HFFc6 (cell line): ENCODE results near the gene ATF6. TPM values are rescaled to one million over a fixed set of nuclear protein-coding genes. Genes with fewer than 3 reads are reported as not detected.

Source experiments
- DNase-seq: peaks from one replicate; pipeline ENCODE4 v3.0.0-alpha.2; 2018
- H3K27ac Mint-ChIP-seq: 2 replicates; pipeline ENCODE4 v1.8.0; 2020; ENCODE audit warnings: mild to moderate bottlenecking, mixed read lengths
- H3K27me3 Mint-ChIP-seq: 2 replicates; pipeline ENCODE4 v1.8.0; 2021; ENCODE audit warnings: mild to moderate bottlenecking, moderate library complexity, mixed read lengths; ENCODE audit not compliant: insufficient read depth
- H3K36me3 Mint-ChIP-seq: 2 replicates; pipeline ENCODE4 v1.8.0; 2021; ENCODE audit warnings: low read depth, mixed read lengths
- H3K4me1 Mint-ChIP-seq: 2 replicates; pipeline ENCODE4 v1.8.0; 2020; ENCODE audit warnings: low read depth, mixed read lengths
- H3K4me3 Mint-ChIP-seq: 2 replicates; pipeline ENCODE4 v1.8.0; 2020; ENCODE audit warnings: mild to moderate bottlenecking, moderate library complexity, mixed read lengths
- H3K9me3 Mint-ChIP-seq: 2 replicates; pipeline ENCODE4 v1.8.0; 2020; ENCODE audit warnings: mild to moderate bottlenecking, mixed read lengths
- total RNA-seq, 6 experiments: library from RNA; stranded (reverse); fragmentation: NEBNext Ultra II Directional; extraction: Animal tissue kit (Norgen Biotek cat#: 25700); gene quantifications; 2 replicates in 1 of 6; 3 replicates in 5 of 6; pipeline ENCODE4 v1.2.3, GENCODE V29; 2021
- TF ChIP-seq, protein P1 (sequence below): fragments of 200-600 bp; sonication (generic); IDR thresholded peaks from 2 replicates; pipeline ENCODE4 v1.5.0; 2021; ENCODE audit warnings: antibody characterized with exemption, mild to moderate bottlenecking

The ATF6 gene
- total RNA-seq, 6 experiments from 2014 or later: 23.7 to 29.9 (median 27.6) TPM

DNA sequence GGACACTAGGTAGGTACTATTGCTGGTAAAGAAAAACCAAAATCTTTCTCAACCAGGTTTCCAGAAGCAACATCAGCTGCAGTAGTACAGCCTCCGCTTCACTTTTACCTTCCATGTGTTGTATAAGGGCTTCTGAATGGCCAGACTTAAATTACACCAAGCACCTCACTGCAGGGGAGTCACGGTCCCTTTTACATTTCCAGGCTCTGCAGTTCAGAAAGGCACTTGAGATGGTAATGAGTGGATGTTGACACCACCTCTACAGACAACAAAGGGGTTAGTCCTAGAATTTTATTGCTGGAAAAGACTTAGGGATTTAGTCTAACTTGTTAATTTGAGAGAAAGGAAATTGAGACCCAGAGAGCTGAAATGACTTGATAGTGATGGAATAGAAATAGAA, 28.5 kb upstream of the ATF6 start:
- Mint-ChIP-seq H3K4me3 (no peak overlapping the region), H3K9me3 (no peaks in the 10 kb centered on the region), H3K36me3 (no peaks in the 10 kb centered on the region), H3K27ac (peak overlapping the region; percentile 33), H3K4me1 (peaks cover 69% of the 10 kb centered on the region), H3K27me3 (no peaks in the 10 kb centered on the region)
- DNase-seq: no peak
- TF ChIP-seq, protein P1, sequence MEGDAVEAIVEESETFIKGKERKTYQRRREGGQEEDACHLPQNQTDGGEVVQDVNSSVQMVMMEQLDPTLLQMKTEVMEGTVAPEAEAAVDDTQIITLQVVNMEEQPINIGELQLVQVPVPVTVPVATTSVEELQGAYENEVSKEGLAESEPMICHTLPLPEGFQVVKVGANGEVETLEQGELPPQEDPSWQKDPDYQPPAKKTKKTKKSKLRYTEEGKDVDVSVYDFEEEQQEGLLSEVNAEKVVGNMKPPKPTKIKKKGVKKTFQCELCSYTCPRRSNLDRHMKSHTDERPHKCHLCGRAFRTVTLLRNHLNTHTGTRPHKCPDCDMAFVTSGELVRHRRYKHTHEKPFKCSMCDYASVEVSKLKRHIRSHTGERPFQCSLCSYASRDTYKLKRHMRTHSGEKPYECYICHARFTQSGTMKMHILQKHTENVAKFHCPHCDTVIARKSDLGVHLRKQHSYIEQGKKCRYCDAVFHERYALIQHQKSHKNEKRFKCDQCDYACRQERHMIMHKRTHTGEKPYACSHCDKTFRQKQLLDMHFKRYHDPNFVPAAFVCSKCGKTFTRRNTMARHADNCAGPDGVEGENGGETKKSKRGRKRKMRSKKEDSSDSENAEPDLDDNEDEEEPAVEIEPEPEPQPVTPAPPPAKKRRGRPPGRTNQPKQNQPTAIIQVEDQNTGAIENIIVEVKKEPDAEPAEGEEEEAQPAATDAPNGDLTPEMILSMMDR: no peak

- peak; percentile 82 for DNase-seq
- no peaks in the 10 kb centered on the region for H3K36me3 Mint-ChIP-seq
- H3K27ac Mint-ChIP-seq: peak overlapping the region; percentile 24
- TF ChIP-seq, protein P1: peak; percentile 87
- H3K4me3 Mint-ChIP-seq: no peak overlapping the region; the same call in 1 of the 2 replicates
- H3K9me3 Mint-ChIP-seq: no peaks in the 10 kb centered on the region
- H3K27me3 Mint-ChIP-seq: no peaks in the 10 kb centered on the region
- peaks cover 62% of the 10 kb centered on the region for H3K4me1 Mint-ChIP-seq
These were observed 27.4 kb upstream of the ATF6 start for GRCh38 chr1:161738627-161739287.

DNA sequence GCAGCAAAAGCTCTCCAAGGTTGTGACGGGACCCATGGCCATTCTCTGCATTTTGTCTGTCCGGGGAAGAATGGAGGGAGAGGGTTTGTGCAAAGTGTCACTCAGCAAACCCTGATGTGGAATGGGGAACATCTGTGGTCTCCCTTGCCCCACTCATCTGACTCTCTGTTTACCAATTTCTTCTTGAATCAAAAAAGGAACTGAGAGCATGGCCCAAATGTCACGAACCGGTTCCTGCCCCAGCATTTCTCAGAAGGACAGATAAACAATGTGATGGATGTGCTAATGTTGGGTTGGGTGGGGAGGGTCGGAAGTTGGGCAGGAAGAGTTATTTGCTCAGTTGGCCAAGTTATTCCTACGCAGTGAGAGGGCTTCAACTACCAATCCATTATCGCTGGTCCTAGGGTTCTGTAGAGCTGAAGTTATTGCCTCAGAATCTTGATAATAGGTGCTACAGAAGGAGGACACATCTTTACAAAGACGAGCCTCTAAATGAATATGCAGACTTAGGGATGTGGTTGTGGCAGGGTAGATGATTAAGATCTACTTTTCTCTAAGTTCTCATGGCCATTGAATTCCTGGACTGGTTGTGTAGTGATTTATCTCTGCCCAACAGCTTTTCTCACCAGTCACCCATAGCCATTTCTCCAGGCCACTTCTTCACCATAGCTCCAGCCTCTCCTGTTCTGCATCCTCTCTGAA, 26.1 kb upstream of the ATF6 start:
- TF ChIP-seq, protein P1: no peak
- Mint-ChIP-seq H3K4me1 (peaks cover 60% of the 10 kb centered on the region), H3K4me3 (no peak overlapping the region), H3K27me3 (no peaks in the 10 kb centered on the region), H3K9me3 (no peaks in the 10 kb centered on the region), H3K36me3 (no peaks in the 10 kb centered on the region), H3K27ac (no peak overlapping the region)
- no peak for DNase-seq

GRCh38 chr1:161740921-161741320, 25.2 kb upstream of the ATF6 start:
- peaks cover 58% of the 10 kb centered on the region for H3K4me1 Mint-ChIP-seq
- H3K36me3 Mint-ChIP-seq: no peaks in the 10 kb centered on the region
- no peaks in the 10 kb centered on the region for H3K27me3 Mint-ChIP-seq
- H3K9me3 Mint-ChIP-seq: no peaks in the 10 kb centered on the region
- no peak overlapping the region for H3K27ac Mint-ChIP-seq
- no peak for DNase-seq
- no peak overlapping the region for H3K4me3 Mint-ChIP-seq
- TF ChIP-seq, protein P1: no peak

GRCh38 chr1:161743231-161743630, 22.9 kb upstream of the ATF6 start:
- Mint-ChIP-seq H3K27me3 (no peaks in the 10 kb centered on the region; the same call in 1 of the 2 replicates), H3K4me3 (no peak overlapping the region), H3K36me3 (no peaks in the 10 kb centered on the region), H3K4me1 (peaks cover 38% of the 10 kb centered on the region), H3K27ac (peak overlapping the region; percentile 92), H3K9me3 (no peaks in the 10 kb centered on the region)
- no peak for DNase-seq
- TF ChIP-seq, protein P1: no peak
